Measurements from ENCODE around the gene PITPNC1. TPM values are rescaled to one million over a fixed set of nuclear protein-coding genes. Genes with fewer than 3 reads are reported as not detected.

Gene PITPNC1
- total and polyA plus RNA-seq, 2 donors (not counting 3 experiments of a cell fraction or from before 2014, with no cell fraction given) = 2.4 to 9.6 TPM

- Histone ChIP-seq H3K79me2 (ENCODE audit: control insufficient read depth, insufficient read depth, low read length) (no peaks in the 10 kb centered on the region), H3K27ac (ENCODE audit: insufficient read depth, low read depth, low read length) (no peak overlapping the region), H3K4me3 (replicated peaks in 1 of 3; ENCODE audit: insufficient read depth in 1 of 3, low read depth in 1 of 3, low read length in 3 of 3) (no peak overlapping the region), H2AFZ (ENCODE audit: low read depth, low read length) (no peak overlapping the region), H3K9ac (replicated peaks; ENCODE audit: extremely low read depth, insufficient read depth, low read length) (no peak overlapping the region), H3K9me3 (replicated peaks; ENCODE audit: control insufficient read depth, insufficient read depth, low read length) (no peaks in the 10 kb centered on the region), H3K9me1 (replicated peaks; ENCODE audit: control insufficient read depth, extremely low read depth, insufficient read depth, low read length) (no peaks in the 10 kb centered on the region), H3K4me2 (ENCODE audit: insufficient read depth, low read length) (no peak overlapping the region), H3K36me3 (ENCODE audit: control insufficient read depth in 2 of 2, extremely low read depth in 1 of 2, insufficient read depth in 2 of 2, low read length in 2 of 2) (no peaks in the 10 kb centered on the region), H3K27me3 (ENCODE audit: control insufficient read depth in 2 of 2, insufficient read depth in 2 of 2, low read length in 2 of 2) (no peaks in the 10 kb centered on the region), H4K20me1 (replicated peaks; ENCODE audit: control insufficient read depth, extremely low read depth, insufficient read depth, low read length) (no peaks in the 10 kb centered on the region), H3K4me1 (ENCODE audit: control insufficient read depth, extremely low read depth, insufficient read depth, low read length) (no peaks in the 10 kb centered on the region)
- intact Hi-C loops (cut with micrococcal nuclease) = no loop called here
- dilution Hi-C loops (cut with MboI; ENCODE audit: extremely low pct_ligation_motif_present, low sequenced_read_pairs) = no loop called here
- BruUV-seq (replicated peaks) = no TSS peak
- ChIA-PET POLR2A (no interaction called here), CTCF (interaction anchor here (1.0 to 1.1 kb wide), 2 partner anchors 9 to 28 kb away, joined by 3 to 4 read pairs; no protein-coding TSS in a partner anchor)
- FAIRE-seq (no peak), DNase-seq (ENCODE audit: low read depth, low spot score) (no peak)
- no peak for TF ChIP-seq EZH2 (IDR thresholded peaks at IDR 0.05; ENCODE audit: borderline replicate concordance, low read depth, low read length, severe bottlenecking)
- no peak for TF ChIP-seq POLR2AphosphoS5 (IDR thresholded peaks at IDR 0.05; ENCODE audit: insufficient read depth, low read depth, low read length)
- no peak for TF ChIP-seq FOS (IDR thresholded peaks at IDR 0.05; ENCODE audit: borderline replicate concordance, insufficient read depth, low read length)
- no peak for TF ChIP-seq MYC (IDR thresholded peaks at IDR 0.05; ENCODE audit: low read depth, low read length)
- TF ChIP-seq CTCF (IDR thresholded peaks at IDR 0.05; ENCODE audit: extremely low read depth in 1 of 2, insufficient read depth in 1 of 2, low read depth in 1 of 2, low read length in 2 of 2) = no peak
- no peak for TF ChIP-seq JUN (IDR thresholded peaks at IDR 0.05; ENCODE audit: borderline replicate concordance, insufficient read depth, insufficient read length, low read depth)
- TF ChIP-seq MAX (IDR thresholded peaks at IDR 0.05; ENCODE audit: insufficient read depth, insufficient read length) = no peak
- no peak for TF ChIP-seq POLR2A (IDR thresholded peaks at IDR 0.05; ENCODE audit: low read depth, low read length)
Measured at GRCh38 chr17:67620088-67620487, 243.0 kb downstream of the PITPNC1 start.

Data from endothelial cell of umbilical vein (primary cell).